GM23338 (cell line): ENCODE measurements around the gene WARS2. TPM values are rescaled to one million over a fixed set of nuclear protein-coding genes. Genes with fewer than 3 reads are reported as not detected.

Source experiments
- ATAC-seq: fragments of 200-7000 bp; cut with Tn5 transposase; 3 replicates; pipeline ENCODE4 v1.9.1; 2020
- DNase-seq: peaks from one replicate; pipeline ENCODE4 v3.0.0-alpha.2; 2015; ENCODE audit warnings: low spot score
- H2AFZ ChIP-seq: fragments of 200-600 bp; sonication (generic); 2 replicates; pipeline ENCODE4 v1.8.0; 2016; ENCODE audit warnings: antibody characterized with exemption, mild to moderate bottlenecking, moderate library complexity
- H3F3A ChIP-seq: fragments of 200-600 bp; sonication (generic); replicated peaks from 2 replicates; pipeline ENCODE4 v1.8.0; 2017; ENCODE audit warnings: antibody characterized with exemption, mixed run types, low read depth
- H3K27ac ChIP-seq: fragments of 200-600 bp; sonication (generic); 2 replicates; pipeline ENCODE4 v1.6.1; 2016; ENCODE audit warnings: low read depth
- H3K27me3 ChIP-seq: fragments of 200-600 bp; sonication (generic); 2 replicates; pipeline ENCODE4 v1.8.0; 2016; ENCODE audit warnings: mild to moderate bottlenecking, mixed run types, moderate library complexity; ENCODE audit not compliant: insufficient read depth
- H3K36me3 ChIP-seq: fragments of 200-600 bp; sonication (generic); 2 replicates; pipeline ENCODE4 v1.8.0; 2016; ENCODE audit warnings: mild to moderate bottlenecking; ENCODE audit not compliant: insufficient read depth
- H3K4me1 ChIP-seq: fragments of 200-600 bp; sonication (generic); 2 replicates; pipeline ENCODE4 v1.8.0; 2016; ENCODE audit warnings: mild to moderate bottlenecking, moderate library complexity; ENCODE audit not compliant: insufficient read depth
- H3K4me2 ChIP-seq: fragments of 200-600 bp; sonication (generic); 2 replicates; pipeline ENCODE4 v1.7.1; 2017; ENCODE audit warnings: mixed run types
- H3K4me3 ChIP-seq: fragments of 200-600 bp; sonication (generic); 2 replicates; pipeline ENCODE4 v1.6.1; 2016; ENCODE audit warnings: mixed run types
- H3K79me2 ChIP-seq: fragments of 200-600 bp; sonication (generic); replicated peaks from 2 replicates; pipeline ENCODE4 v1.8.0; 2017; ENCODE audit warnings: mild to moderate bottlenecking; ENCODE audit not compliant: insufficient read depth
- H3K9me2 ChIP-seq: fragments of 200-600 bp; sonication (generic); 2 replicates; pipeline ENCODE4 v1.8.0; 2017; ENCODE audit not compliant: insufficient read depth
- H4K20me1 ChIP-seq: fragments of 200-600 bp; sonication (generic); replicated peaks from 2 replicates; pipeline ENCODE4 v1.8.0; 2017; ENCODE audit warnings: mild to moderate bottlenecking; ENCODE audit not compliant: insufficient read depth
- H3K27ac Mint-ChIP-seq: 2 replicates; pipeline ENCODE4 v1.8.0; 2020; ENCODE audit warnings: inconsistent platforms, mild to moderate bottlenecking, moderate library complexity, mixed read lengths
- H3K27me3 Mint-ChIP-seq: 3 replicates; pipeline ENCODE4 v1.8.0; 2022; ENCODE audit warnings: low read depth, mild to moderate bottlenecking, moderate library complexity, mixed read lengths, inconsistent platforms; ENCODE audit not compliant: insufficient read depth, poor library complexity
- H3K36me3 Mint-ChIP-seq: 3 replicates; pipeline ENCODE4 v1.8.0; 2021; ENCODE audit warnings: low read depth, mild to moderate bottlenecking, inconsistent platforms, moderate library complexity, mixed read lengths
- H3K4me1 Mint-ChIP-seq: 3 replicates; pipeline ENCODE4 v1.8.0; 2020; ENCODE audit warnings: mild to moderate bottlenecking, inconsistent platforms, mixed read lengths
- H3K4me3 Mint-ChIP-seq: 3 replicates; pipeline ENCODE4 v1.8.0; 2021; ENCODE audit warnings: moderate library complexity, mild to moderate bottlenecking, inconsistent platforms, mixed read lengths
- H3K9me3 Mint-ChIP-seq: 3 replicates; pipeline ENCODE4 v1.8.0; 2020; ENCODE audit warnings: moderate library complexity, mild to moderate bottlenecking, inconsistent platforms, mixed read lengths
- CREB1 ChIP-seq: fragments of 250-450 bp; sonication (Bioruptor Pico); IDR thresholded peaks from 2 replicates; pipeline ENCODE4 v1.5.0; 2020; ENCODE audit warnings: low read depth, mild to moderate bottlenecking, moderate library complexity
- EZH2 ChIP-seq: fragments of 200-600 bp; sonication (generic); IDR thresholded peaks from one replicate; pipeline ENCODE4 v1.8.0; 2017; ENCODE audit warnings: antibody characterized with exemption, mild to moderate bottlenecking, low read depth; ENCODE audit not compliant: unreplicated experiment
- EZH2phosphoT487 ChIP-seq: fragments of 200-600 bp; sonication (generic); IDR thresholded peaks from one replicate; pipeline ENCODE4 v1.8.1; 2018; ENCODE audit warnings: antibody characterized with exemption; ENCODE audit not compliant: unreplicated experiment
- JUNB ChIP-seq: IDR thresholded peaks from one replicate; pipeline ENCODE4 v1.6.1; 2016; ENCODE audit warnings: antibody characterized with exemption; ENCODE audit not compliant: unreplicated experiment
- NANOG ChIP-seq: IDR thresholded peaks from 2 replicates; pipeline ENCODE4 v1.6.1; 2016; ENCODE audit warnings: antibody characterized with exemption, borderline replicate concordance
- POLR2AphosphoS5 ChIP-seq: IDR thresholded peaks from 2 replicates; pipeline ENCODE4 v1.6.1; 2016; ENCODE audit warnings: antibody characterized with exemption, low read depth
- STAT1 ChIP-seq: IDR thresholded peaks from one replicate; pipeline ENCODE4 v1.6.1; 2016; ENCODE audit warnings: antibody characterized with exemption; ENCODE audit not compliant: unreplicated experiment
- ZNF114 ChIP-seq: fragments of 250-450 bp; sonication (Bioruptor Pico); IDR thresholded peaks from 2 replicates; pipeline ENCODE4 v1.5.0; 2020; ENCODE audit warnings: mild to moderate bottlenecking, moderate library complexity
- ZNF331 ChIP-seq: fragments of 250-450 bp; sonication (Bioruptor Pico); IDR thresholded peaks from 2 replicates; pipeline ENCODE4 v1.5.0; 2020; ENCODE audit warnings: low read depth, mild to moderate bottlenecking, moderate library complexity
- polyA plus RNA-seq: library from polyadenylated mRNA; unstranded; fragments of >200 nt; fragmentation: Nextera tagmentation; extraction: Ambion mirVana; gene quantifications from 2 replicates; pipeline ENCODE4 v1.2.1, GENCODE V29; 2016
- total RNA-seq: library from RNA; depleted of rRNA; stranded (reverse); fragments of >200 nt; shearing (Covaris generic); gene quantifications from 2 replicates; pipeline ENCODE4 v1.2.3, GENCODE V29; 2014
- TF ChIP-seq, protein P1 (sequence below): fragments of 250-450 bp; sonication (Bioruptor Pico); IDR thresholded peaks from 2 replicates; pipeline ENCODE4 v1.5.0; 2020; ENCODE audit warnings: mild to moderate bottlenecking, moderate library complexity
- TF ChIP-seq, protein P2 (sequence below): IDR thresholded peaks from 2 replicates; pipeline ENCODE4 v1.6.1; 2016; ENCODE audit warnings: antibody characterized with exemption
- TF ChIP-seq, protein P3 (sequence below): IDR thresholded peaks from one replicate; pipeline ENCODE4 v1.6.1; 2018; ENCODE audit warnings: antibody characterized with exemption; ENCODE audit not compliant: unreplicated experiment
- TF ChIP-seq, protein P4 (sequence below), 2 experiments: fragments of 200-600 bp in 1 of 2; sonication (generic) in 1 of 2; conservative IDR thresholded peaks; 2 replicates each; pipeline versions ENCODE4 v1.5.1 to v1.6.1; 2016 to 2017; ENCODE audit warnings: antibody characterized with exemption in 2 of 2, low read depth in 2 of 2, mild to moderate bottlenecking in 2 of 2, moderate library complexity in 1 of 2

WARS2 gene
- total and polyA plus RNA-seq, 2 experiments from 2014 or later, result 6.4 to 12.6 TPM

- Histone ChIP-seq H4K20me1 (no peaks in the 10 kb centered on the region), H3K79me2 (no peaks in the 10 kb centered on the region), H3K4me3 (no peak overlapping the region), H3K4me1 (0 out of 2 replicates have a peak, but pooled peaks cover 5% of the 10 kb centered on the region), H3K9me2 (no peaks in the 10 kb centered on the region), H3K27me3 (no peaks in the 10 kb centered on the region), H2AFZ (no peak overlapping the region), H3F3A (no peaks in the 10 kb centered on the region), H3K36me3 (no peaks in the 10 kb centered on the region), H3K4me2 (no peak overlapping the region), H3K27ac (no peak overlapping the region)
- peaks cover 2% of the 10 kb centered on the region for H3K27me3 Mint-ChIP-seq
- TF ChIP-seq EZH2 (no peak), JUNB (no peak), ZNF114 (no peak), CREB1 (CRISPR knock-in tag) (no peak), EZH2phosphoT487 (no peak), POLR2AphosphoS5 (no peak), ZNF331 (CRISPR knock-in tag) (no peak), STAT1 (no peak), NANOG (no peak)
- TF ChIP-seq, protein P1, sequence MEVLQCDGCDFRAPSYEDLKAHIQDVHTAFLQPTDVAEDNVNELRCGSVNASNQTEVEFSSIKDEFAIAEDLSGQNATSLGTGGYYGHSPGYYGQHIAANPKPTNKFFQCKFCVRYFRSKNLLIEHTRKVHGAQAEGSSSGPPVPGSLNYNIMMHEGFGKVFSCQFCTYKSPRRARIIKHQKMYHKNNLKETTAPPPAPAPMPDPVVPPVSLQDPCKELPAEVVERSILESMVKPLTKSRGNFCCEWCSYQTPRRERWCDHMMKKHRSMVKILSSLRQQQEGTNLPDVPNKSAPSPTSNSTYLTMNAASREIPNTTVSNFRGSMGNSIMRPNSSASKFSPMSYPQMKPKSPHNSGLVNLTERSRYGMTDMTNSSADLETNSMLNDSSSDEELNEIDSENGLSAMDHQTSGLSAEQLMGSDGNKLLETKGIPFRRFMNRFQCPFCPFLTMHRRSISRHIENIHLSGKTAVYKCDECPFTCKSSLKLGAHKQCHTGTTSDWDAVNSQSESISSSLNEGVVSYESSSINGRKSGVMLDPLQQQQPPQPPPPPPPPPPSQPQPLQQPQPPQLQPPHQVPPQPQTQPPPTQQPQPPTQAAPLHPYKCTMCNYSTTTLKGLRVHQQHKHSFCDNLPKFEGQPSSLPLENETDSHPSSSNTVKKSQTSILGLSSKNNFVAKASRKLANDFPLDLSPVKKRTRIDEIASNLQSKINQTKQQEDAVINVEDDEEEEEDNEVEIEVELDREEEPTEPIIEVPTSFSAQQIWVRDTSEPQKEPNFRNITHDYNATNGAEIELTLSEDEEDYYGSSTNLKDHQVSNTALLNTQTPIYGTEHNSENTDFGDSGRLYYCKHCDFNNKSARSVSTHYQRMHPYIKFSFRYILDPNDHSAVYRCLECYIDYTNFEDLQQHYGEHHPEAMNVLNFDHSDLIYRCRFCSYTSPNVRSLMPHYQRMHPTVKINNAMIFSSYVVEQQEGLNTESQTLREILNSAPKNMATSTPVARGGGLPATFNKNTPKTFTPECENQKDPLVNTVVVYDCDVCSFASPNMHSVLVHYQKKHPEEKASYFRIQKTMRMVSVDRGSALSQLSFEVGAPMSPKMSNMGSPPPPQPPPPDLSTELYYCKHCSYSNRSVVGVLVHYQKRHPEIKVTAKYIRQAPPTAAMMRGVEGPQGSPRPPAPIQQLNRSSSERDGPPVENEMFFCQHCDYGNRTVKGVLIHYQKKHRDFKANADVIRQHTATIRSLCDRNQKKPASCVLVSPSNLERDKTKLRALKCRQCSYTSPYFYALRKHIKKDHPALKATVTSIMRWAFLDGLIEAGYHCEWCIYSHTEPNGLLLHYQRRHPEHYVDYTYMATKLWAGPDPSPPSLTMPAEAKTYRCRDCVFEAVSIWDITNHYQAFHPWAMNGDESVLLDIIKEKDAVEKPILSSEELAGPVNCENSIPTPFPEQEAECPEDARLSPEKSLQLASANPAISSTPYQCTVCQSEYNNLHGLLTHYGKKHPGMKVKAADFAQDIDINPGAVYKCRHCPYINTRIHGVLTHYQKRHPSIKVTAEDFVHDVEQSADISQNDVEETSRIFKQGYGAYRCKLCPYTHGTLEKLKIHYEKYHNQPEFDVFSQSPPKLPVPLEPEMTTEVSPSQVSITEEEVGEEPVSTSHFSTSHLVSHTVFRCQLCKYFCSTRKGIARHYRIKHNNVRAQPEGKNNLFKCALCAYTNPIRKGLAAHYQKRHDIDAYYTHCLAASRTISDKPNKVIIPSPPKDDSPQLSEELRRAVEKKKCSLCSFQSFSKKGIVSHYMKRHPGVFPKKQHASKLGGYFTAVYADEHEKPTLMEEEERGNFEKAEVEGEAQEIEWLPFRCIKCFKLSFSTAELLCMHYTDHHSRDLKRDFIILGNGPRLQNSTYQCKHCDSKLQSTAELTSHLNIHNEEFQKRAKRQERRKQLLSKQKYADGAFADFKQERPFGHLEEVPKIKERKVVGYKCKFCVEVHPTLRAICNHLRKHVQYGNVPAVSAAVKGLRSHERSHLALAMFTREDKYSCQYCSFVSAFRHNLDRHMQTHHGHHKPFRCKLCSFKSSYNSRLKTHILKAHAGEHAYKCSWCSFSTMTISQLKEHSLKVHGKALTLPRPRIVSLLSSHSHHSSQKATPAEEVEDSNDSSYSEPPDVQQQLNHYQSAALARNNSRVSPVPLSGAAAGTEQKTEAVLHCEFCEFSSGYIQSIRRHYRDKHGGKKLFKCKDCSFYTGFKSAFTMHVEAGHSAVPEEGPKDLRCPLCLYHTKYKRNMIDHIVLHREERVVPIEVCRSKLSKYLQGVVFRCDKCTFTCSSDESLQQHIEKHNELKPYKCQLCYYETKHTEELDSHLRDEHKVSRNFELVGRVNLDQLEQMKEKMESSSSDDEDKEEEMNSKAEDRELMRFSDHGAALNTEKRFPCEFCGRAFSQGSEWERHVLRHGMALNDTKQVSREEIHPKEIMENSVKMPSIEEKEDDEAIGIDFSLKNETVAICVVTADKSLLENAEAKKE (CRISPR knock-in tag), result no peak
- TF ChIP-seq, protein P2, sequence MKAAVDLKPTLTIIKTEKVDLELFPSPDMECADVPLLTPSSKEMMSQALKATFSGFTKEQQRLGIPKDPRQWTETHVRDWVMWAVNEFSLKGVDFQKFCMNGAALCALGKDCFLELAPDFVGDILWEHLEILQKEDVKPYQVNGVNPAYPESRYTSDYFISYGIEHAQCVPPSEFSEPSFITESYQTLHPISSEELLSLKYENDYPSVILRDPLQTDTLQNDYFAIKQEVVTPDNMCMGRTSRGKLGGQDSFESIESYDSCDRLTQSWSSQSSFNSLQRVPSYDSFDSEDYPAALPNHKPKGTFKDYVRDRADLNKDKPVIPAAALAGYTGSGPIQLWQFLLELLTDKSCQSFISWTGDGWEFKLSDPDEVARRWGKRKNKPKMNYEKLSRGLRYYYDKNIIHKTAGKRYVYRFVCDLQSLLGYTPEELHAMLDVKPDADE, result no peak
- TF ChIP-seq, protein P3, sequence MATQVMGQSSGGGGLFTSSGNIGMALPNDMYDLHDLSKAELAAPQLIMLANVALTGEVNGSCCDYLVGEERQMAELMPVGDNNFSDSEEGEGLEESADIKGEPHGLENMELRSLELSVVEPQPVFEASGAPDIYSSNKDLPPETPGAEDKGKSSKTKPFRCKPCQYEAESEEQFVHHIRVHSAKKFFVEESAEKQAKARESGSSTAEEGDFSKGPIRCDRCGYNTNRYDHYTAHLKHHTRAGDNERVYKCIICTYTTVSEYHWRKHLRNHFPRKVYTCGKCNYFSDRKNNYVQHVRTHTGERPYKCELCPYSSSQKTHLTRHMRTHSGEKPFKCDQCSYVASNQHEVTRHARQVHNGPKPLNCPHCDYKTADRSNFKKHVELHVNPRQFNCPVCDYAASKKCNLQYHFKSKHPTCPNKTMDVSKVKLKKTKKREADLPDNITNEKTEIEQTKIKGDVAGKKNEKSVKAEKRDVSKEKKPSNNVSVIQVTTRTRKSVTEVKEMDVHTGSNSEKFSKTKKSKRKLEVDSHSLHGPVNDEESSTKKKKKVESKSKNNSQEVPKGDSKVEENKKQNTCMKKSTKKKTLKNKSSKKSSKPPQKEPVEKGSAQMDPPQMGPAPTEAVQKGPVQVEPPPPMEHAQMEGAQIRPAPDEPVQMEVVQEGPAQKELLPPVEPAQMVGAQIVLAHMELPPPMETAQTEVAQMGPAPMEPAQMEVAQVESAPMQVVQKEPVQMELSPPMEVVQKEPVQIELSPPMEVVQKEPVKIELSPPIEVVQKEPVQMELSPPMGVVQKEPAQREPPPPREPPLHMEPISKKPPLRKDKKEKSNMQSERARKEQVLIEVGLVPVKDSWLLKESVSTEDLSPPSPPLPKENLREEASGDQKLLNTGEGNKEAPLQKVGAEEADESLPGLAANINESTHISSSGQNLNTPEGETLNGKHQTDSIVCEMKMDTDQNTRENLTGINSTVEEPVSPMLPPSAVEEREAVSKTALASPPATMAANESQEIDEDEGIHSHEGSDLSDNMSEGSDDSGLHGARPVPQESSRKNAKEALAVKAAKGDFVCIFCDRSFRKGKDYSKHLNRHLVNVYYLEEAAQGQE, result no peak
- TF ChIP-seq, protein P4, sequence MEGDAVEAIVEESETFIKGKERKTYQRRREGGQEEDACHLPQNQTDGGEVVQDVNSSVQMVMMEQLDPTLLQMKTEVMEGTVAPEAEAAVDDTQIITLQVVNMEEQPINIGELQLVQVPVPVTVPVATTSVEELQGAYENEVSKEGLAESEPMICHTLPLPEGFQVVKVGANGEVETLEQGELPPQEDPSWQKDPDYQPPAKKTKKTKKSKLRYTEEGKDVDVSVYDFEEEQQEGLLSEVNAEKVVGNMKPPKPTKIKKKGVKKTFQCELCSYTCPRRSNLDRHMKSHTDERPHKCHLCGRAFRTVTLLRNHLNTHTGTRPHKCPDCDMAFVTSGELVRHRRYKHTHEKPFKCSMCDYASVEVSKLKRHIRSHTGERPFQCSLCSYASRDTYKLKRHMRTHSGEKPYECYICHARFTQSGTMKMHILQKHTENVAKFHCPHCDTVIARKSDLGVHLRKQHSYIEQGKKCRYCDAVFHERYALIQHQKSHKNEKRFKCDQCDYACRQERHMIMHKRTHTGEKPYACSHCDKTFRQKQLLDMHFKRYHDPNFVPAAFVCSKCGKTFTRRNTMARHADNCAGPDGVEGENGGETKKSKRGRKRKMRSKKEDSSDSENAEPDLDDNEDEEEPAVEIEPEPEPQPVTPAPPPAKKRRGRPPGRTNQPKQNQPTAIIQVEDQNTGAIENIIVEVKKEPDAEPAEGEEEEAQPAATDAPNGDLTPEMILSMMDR (conservative IDR thresholded peaks at IDR 0.05; ENCODE audit: low read depth in 2 of 2), result no peak
- H3K9me3 Mint-ChIP-seq, result no peaks in the 10 kb centered on the region
- DNase-seq (no peak), ATAC-seq (no peak)
- peaks cover 13% of the 10 kb centered on the region for H3K4me1 Mint-ChIP-seq
- no peaks in the 10 kb centered on the region for H3K36me3 Mint-ChIP-seq
- H3K4me3 Mint-ChIP-seq, result no peak overlapping the region
- H3K27ac Mint-ChIP-seq, result no peak overlapping the region
Measured at GRCh38 chr1:119038363-119038762, 102.1 kb downstream of the WARS2 start.
